GM19239 (cell line): Measurements from ENCODE around the gene SGO2.
"Not testable (repeated sequence)": the region's sequence is repeated elsewhere in the genome, so short reads cannot be mapped to it uniquely, and the experiment has no call there.

ENCODE experiments used
- DNase-seq: peaks from one replicate; pipeline ENCODE4 v3.0.0; 2011; ENCODE audit warnings: low spot score; ENCODE audit not compliant: insufficient read length
- FAIRE-seq: peaks from 2 replicates; lab custom pipeline; 2011; peaks lifted over from hg19 to GRCh38; lab: Jason Lieb, UNC

Gene SGO2

DNA sequence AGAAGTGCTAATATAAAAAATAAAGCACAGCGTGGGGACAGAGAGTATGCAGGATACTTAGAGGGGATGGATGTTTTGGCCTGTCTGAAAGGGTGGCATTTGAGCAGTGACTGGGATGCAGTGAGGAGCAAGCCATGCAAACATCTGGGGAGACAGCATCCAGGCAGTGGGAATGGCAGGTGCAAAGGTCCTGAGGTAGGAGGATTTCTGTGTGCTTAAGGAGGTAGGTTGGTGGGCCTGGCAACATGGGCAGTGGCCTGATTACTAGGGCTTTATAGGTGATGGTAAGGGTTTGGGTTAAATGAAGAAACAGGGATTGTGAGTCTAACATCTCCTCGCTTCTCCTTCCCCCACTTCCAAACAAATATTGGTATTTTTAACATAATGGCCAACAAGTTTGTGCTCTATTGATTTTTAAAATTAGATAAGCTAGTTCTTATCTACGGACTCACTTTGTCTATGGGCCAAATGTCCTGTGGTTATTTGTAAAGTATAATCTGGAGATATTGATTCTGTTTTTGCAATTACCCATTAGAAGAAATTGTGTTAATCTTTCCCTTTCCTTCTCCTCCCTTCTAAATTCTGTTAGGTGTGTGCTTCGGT lies 62.2 kb downstream of the SGO2 start:
- DNase-seq (no peak), FAIRE-seq (no peak)

DNA sequence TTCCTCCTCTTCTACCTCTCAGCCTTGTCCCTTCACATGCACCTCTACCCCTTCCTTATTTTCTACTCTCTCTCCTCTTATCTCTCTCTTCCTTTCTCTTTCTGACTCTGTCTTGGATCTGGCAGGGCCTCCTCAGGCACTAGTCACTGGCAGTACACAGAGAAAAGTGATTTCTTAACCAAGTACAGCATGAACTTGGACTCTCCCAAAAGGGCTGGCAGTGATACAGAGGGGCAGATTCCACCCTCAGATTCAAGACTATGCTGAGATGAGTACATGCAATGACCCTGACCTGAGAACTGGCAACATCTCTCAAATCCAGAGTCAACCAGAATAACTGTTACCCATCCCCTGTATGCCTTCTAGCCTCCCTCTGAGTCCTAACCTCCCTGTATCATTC lies 64.1 kb downstream of the SGO2 start:
- DNase-seq (no peak), FAIRE-seq (no peak)

DNA sequence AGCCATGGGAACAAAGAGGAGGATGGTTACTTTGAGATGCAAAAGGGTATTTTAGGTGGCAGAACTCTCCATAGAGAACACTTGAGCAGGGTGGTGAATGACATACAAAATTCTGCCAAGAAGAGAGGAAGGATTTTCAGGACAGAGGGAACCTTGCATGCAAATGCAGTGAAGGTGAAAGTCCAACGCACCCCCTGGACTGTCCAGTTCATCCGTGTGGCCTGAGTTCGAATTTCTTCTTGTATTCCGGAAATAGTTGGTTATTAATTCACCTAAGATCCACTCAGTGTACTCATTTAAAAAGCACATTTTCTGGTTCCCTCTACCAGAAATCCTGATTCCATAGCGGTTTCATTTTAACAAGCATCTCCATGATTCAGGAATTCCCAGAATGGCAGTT lies 65.3 kb downstream of the SGO2 start:
- DNase-seq (no peak), FAIRE-seq (no peak)

DNA sequence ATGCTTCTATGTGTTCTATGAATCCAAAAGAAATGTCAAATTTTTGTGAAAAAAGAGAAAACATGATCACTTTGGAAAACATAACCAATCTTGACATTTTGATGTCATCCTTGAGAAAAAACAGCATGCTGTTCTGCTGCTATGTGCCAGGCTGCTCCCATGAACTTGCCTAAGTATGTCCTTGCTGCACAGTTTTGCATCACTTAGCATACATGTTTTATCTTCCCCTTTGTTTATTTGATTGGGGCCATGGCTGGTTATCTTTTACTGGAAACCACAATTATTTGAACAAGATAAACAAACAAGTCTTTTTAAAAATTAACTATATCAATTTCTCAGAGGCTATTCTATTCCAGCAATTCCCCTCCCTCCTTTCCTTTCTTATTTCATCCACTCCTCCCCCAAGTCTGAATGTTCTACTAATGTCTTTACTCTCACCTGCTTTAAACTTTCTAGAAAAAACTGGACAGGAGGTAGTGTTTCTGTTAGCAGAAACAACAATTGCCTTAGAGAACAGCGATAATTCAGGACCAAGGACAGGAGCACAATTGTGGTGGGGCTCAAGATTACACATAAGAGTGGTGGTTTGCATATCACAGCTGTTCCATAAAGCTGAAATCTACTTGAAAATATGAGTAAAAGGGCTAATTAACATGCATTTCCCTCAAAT lies 66.5 kb downstream of the SGO2 start:
- DNase-seq: no peak
- no peak for FAIRE-seq

DNA sequence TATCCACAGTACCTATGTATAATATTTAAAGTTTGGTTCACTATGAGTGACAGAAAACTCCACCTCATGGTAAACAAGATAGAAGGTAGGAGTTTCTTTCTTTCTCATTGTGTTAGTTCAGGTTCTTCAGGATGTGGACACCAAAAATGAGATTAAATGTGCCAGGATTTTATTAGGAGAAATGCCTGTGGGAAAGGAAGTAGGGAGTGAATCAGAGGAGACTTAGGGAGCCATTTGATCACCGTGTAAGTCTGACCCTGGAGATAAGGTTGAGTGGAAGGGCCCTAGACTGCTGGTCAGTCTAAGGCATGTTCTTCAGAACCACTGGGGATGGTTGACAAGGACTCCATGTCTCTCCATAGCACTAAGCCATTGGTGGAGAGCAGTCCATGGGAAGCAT lies 67.9 kb downstream of the SGO2 start:
- FAIRE-seq (no peak), DNase-seq (no peak)

DNA sequence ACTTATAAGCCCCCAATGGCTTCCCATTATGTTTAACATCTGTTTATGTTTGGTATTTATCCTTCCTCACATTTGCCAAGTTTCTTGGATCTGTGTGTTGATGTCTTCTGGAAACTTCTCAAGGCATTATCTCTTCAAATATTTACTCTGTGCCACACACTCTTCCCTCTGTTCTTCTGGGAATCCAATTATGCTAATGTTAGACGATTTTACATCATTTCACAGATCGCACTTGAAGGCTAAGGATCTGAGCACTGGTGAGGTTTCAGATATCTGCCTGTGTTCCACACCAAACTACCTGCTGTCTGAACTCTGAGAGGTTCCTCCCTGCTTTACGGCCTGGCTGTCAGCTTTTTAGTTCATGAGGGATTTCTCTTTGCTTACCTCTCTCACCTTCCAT lies 69.9 kb downstream of the SGO2 start:
- no peak for DNase-seq
- FAIRE-seq: no peak

DNA sequence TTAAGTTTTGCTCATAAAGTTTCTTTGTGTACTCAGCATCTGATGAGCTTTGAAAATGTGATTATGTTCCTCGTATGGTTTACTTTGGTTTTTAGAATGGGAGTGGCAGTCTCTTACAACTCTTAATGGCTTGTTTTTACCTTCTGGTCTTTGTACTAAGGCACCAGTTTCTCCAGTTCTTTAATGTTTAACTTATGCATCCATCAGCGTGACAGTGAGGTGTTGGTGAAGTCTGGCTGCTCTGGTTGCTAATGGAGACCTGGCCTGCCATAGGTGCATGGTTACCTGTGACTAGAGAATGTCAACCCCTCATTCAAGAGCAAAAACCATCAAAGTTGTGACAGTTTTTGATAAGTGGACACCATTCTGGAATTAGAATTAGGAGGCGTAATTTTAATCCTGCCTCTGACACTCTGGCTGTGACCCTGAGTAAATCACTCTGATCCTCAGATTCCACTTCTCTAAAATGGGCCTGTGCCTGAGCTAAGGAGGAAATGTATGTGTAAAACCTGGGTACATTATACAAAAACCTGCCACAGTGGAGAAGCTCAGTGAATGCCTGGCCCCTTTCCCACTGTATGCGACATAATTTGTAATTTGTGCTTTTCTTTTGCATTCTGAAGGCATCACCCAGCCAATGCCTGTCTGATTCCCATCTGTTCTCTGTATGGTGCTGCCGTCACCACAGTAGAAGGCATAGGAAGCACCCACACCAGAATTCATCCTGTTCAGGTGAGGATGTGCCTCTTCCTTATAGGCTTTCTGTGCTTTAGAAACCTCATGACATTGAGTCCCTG lies 71.0 kb downstream of the SGO2 start:
- DNase-seq: no peak
- no peak for FAIRE-seq

DNA sequence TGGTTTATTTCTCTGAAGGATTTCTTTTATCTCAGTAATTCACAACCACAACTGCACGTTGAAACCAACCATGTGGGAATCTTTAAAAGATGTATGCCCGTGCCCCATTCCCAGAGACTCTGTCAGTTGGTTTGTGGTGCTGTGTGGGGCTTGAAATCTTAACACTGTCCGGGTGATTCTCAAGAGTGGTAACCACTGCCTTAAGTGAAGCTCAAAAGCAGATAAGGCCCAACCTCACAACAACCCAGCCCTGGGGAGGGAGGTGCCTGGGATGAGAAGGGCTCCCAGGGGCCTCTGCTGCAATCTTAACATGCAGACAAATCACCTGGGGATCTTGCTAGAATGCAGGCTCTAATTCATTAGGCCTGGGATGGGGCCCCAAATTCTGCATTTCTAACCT lies 73.2 kb downstream of the SGO2 start:
- DNase-seq (no peak), FAIRE-seq (no peak)

DNA sequence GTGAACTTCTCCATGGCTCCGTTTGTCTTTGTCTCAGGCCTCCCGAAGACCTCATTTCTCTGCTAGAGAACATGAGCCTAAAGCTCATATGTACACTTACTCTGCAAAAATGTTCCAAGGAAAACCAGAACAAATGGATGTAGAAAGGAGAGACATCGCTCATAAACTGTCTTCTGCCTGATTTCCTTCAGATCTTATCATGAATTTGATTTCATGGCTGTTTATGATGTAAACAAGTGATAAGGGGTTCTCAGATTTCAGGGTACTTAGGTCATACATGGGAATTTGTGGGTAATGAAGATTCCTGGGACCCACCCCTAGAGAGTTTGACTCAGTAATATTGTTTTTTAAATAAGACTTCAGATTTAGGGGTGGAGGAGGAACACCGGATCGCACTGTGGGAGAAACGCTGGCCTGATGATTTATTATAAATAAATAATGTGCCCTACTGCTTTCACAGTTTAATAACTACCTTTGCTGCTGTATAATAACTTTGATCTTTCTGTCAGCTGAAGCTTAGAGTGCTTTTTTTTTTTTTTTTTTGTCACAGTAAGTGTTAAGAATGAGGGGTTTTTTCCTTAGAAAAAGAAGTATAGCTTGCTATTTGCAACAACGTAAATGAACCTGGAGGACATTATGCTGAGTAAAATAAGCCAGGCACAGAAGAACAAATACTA lies 74.7 kb downstream of the SGO2 start:
- no peak for FAIRE-seq
- DNase-seq: no peak

DNA sequence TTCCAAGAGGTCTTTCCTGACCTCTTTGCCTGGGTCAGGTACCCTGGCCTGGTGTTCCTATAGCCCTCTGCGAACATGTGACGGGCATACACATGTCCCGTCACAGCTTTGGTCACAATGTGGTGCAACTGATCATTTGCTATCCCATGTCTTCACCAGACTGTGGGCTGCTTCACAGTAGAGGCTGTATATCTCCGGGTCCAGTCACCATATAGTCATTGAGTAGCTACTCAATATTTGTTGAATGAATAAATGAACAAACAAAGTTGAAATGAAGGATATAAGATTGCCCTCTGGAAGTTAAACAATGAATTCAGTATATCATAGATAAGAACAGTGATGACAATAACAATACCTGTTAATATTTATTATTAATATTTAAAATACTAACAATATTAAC lies 76.6 kb downstream of the SGO2 start:
- DNase-seq: no peak
- FAIRE-seq: no peak

DNA sequence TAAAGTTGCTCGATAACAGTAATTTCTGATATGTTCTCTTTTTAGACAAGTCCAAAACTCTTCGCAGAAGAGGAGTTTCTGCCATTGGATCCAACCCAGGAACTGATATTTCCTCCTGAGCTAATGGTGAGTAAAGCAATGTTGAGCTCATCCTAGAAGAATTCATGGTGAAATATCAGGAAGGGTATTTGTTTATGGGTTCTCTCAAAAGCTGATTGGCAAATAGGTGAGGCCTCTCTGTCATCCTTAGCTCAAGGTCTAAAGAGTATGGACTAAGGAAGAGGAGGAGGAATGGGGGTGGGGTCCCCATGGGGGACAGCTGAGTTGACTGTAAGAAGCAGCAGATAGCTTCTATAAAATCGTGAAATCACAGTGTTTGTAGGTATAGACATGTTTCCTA lies 78.0 kb downstream of the SGO2 start:
- FAIRE-seq (no peak), DNase-seq (no peak)

DNA sequence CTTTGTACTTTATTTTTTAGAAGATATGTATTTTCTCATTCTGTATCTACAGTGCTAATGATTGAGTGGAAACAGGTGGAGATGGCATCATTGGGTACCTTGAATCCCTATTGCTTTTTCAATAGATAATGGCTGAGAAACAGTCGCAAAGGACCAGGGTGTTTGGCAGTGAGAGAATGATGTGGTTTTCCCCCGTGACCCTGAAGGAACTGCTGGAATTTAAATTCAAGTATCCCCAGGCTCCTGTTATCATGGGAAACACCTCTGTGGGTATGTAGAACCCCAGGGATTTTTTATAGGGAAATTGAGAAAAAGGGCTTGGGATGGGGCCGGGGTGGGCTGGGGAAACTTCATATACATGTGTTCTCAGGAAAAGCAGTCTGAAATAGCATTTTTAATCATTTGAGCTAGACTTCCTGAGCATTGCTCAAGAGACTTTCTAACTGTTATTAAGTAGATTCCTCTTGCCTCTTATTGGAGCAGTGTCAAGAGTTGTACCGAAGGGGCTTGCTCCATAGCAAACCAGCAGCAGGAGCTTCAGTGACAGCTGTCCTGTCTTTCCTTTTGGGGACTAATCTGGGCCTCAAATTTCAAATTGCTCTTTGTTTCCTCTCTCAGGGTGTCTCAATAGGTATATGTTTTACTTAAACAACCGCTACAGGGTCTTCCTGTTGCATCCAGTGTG lies 78.7 kb downstream of the SGO2 start:
- DNase-seq (no peak), FAIRE-seq (no peak)

DNA sequence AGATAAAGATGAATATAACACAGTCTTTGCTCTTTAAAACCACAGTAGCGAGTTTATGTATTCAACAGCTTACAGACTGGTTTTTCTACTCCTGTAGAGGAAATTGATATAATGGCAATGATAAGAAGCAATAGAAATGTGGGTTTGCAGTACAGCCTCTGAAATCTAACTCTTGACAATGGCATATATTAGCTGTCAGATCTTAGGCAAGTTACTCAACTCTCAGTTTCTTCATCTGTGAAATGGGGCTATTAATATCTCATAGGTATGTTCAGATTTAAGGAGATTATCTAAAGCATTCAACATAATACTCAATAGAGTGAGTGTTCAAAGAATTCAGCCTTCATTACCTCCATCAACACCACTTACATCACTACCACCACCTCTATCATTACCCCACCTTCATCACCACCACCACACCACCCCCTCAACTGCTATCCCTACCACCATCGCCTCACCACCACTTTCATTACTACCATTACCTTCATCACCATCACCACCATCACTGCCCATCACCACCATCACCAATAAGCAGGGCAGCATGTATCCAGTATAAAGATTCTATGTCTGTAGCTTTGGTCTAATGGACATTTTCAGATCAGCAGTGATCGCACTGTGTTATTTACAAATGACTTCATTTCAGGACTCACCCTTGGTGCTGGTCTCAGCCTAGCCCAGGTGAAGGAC lies 82.5 kb downstream of the SGO2 start:
- DNase-seq (no peak), FAIRE-seq (no peak)

DNA sequence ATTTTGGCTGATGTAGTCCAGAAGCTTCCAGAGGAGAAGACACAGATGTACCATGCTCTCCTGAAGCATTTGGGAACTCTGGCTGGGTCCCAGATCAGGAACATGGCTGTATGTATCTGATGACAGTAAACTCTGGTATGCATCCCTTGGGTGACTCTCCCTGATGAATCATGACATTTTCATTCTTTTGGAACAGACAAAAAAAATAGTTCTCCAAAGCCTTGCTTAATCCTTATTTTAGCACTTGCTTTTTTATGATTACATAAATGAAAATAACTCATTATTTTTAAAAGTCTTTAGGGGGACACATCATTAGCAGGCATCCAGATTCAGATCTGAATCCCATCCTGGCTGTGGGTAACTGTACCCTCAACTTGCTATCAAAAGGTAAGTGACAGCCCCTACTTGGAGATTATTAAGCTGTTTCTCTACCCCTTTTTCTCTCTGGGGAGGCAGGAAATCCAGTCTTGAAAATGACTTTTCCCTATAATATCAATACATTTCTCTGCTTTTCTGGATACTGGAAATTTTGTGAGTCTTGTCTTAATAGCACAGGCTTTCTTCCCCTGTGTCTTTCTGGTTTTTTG lies 83.1 kb downstream of the SGO2 start:
- DNase-seq (no peak), FAIRE-seq (no peak)

DNA sequence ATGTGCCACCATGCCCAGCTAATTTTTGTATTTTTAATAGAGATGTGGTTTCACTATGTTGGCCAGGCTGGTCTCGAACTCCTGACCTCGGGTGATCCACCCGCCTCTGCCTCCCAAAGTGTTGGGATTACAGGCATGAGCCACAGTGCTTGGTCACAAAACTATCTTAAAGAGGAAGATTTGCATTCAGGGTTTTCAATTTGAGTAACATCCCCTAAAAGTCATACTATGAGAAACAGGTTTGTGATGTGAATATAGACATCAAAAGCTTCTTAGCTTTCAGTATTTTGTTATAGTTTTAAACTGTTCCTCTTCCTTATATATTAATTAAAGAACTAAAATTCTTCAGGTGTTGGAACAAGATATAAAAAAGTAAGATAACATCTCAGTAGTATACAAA lies 84.2 kb downstream of the SGO2 start:
- DNase-seq, FAIRE-seq: not testable (repeated sequence)

DNA sequence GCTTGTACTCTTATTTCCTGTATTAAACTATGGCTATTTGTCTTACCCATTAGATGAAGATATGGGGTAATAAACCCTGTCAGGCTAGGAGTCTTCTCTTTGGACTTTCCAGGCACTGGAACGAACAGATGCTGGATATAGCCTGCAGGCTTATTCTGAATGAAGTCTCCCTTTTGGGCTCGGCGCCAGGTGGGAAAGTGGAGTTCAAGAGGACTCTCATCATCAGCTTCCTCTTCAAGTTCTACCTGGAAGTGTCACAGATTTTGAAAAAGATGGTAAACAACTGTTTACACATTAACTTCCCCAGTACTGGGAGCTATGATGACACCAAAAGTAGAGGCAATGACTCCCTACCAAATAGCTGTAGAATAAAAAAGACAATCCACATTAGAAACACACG lies 87.7 kb downstream of the SGO2 start:
- FAIRE-seq (no peak), DNase-seq (no peak)

DNA sequence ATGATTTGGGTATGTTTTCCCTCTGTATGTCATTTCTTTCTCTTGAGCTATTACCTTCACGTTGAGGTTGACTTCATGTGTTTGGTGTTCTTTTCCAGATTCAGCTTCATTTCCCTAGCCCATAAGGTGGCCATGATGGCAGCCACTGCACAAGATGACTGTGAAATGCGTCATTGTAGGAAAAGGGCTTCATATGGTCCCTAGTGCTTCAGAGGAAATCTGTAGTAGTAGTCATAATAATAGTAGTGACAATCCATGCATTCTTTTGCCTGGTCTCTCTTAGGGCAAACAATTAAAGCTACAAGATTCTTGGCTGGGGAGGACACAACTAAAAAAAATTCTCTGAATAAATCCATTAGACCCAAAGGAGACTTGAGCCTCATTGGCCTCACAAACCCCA lies 88.2 kb downstream of the SGO2 start:
- FAIRE-seq: no peak
- no peak for DNase-seq

DNA sequence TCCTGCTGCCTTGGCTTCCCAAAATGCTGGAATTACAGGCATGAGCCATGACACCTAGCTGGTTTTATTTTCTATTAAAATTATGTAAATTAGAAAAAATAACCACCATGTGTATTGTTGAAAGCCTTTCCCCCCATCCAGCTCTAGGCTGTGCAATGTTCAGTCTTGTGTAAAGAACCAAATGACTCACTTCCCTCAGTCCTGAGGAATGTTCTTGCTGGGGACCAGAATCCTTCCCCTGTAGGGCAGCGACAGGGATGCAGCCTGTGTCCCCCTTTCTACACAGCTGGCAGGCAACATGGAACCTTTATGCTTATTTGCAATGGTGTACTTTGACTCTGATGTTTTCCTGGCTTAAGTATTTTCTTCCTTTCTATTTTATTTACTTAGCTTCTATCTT lies 89.2 kb downstream of the SGO2 start:
- FAIRE-seq (no peak), DNase-seq (no peak)

DNA sequence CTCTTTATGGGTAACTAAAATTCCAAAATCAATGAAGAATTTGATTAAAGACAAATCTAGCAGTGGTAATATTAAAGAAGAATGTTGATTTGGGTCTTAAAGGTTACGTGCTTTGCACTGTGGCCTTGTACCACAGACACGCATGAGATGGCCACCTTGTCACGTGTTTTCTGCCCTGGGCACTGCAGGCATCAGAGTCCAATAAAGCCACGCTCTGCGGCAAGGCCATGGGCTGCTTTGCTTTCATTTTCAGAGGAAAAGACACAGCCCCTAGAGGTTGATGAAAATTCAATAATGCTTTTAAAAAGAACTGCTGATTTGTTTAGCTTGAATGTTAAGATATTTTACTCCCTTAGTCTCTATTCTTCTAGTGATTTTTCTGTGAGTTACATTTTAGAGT lies 90.2 kb downstream of the SGO2 start:
- FAIRE-seq: no peak
- no peak for DNase-seq

DNA sequence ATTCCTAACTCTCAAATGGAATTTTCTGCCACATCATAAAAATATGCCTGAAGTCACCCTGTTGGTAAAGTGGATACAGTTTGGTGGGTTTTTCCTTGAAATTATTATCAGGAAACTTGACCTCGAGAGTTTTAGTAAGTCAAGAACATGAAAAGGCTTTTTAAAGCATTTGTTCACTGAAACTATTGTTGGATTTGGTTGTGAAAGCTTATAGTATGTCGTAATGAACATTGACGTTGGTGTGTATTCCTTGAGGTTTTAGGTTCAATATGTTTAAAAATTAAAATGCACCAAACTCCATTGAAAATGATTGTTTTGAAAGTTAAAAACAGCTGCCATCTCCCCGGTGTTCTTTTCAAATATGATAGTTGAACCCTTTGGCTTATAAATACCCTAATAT lies 90.6 kb downstream of the SGO2 start:
- FAIRE-seq (no peak), DNase-seq (no peak)
